Colonic mucosa (tissue), 4 donors: ENCODE measurements around the gene PTH. TPM values are rescaled to one million over a fixed set of nuclear protein-coding genes. Genes with fewer than 3 reads are reported as not detected.

ENCODE experiments used
- DNase-seq: peaks from one replicate; pipeline ENCODE4 v3.0.0-alpha.2; 2020
- H3K27ac ChIP-seq: fragments of 200-600 bp; one replicate; pipeline ENCODE4 v1.8.0; 2021
- H3K27me3 ChIP-seq: fragments of 200-600 bp; one replicate; pipeline ENCODE4 v1.8.0; 2021
- H3K36me3 ChIP-seq: fragments of 200-600 bp; one replicate; pipeline ENCODE4 v1.8.0; 2021
- H3K4me1 ChIP-seq: fragments of 200-600 bp; one replicate; pipeline ENCODE4 v1.8.0; 2021; ENCODE audit warnings: mild to moderate bottlenecking
- H3K4me3 ChIP-seq: fragments of 200-600 bp; one replicate; pipeline ENCODE4 v1.8.0; 2021
- H3K9ac ChIP-seq, 2 donors: one replicate each; pipeline ENCODE4 v1.7.0; 2013; ENCODE audit warnings: control low read depth in 2 of 2, low read depth in 2 of 2, low read length in 2 of 2
- H3K9me3 ChIP-seq: fragments of 200-600 bp; one replicate; pipeline ENCODE4 v1.8.0; 2021
- CTCF ChIP-seq: fragments of 200-600 bp; IDR thresholded peaks from one replicate; pipeline ENCODE4 v1.8.0; 2022; ENCODE audit warnings: antibody characterized with exemption, mild to moderate bottlenecking
- intact Hi-C: fragments of 100-400 bp; cut with DNase I; formaldehyde crosslinking; loops from one replicate; pipeline ENCODE4 v1.14.1; 2022
- total RNA-seq, 2 donors: library from RNA; stranded (reverse); fragmentation: NEBNext Ultra II Directional in 1 of 2; extraction: Animal tissue kit (Norgen Biotek cat#: 25700) in 1 of 2; gene quantifications; one replicate each; pipeline ENCODE4 v1.2.1, GENCODE V29; 2021
- donor health status: healthy.
- donor health status: DM: no; HTN: no; CAD: no.
- donor health status: DM: no; HTN: no; CAD: no.

The PTH gene
- total RNA-seq, 2 donors from 2014 or later = not detected

- TF ChIP-seq CTCF = no peak
- intact Hi-C loops = no loop called here
- H3K27me3 ChIP-seq = no peaks in the 10 kb centered on the region
- H3K9ac ChIP-seq = no peak overlapping the region
- no peaks in the 10 kb centered on the region for H3K4me1 ChIP-seq
- no peaks in the 10 kb centered on the region for H3K36me3 ChIP-seq
- H3K4me3 ChIP-seq = no peak overlapping the region
- DNase-seq = no peak
- no peaks in the 10 kb centered on the region for H3K9me3 ChIP-seq
- no peak overlapping the region for H3K27ac ChIP-seq
Observed at GRCh38 chr11:13479688-13480087, 16.1 kb downstream of the PTH start.

- Histone ChIP-seq H3K36me3 (no peaks in the 10 kb centered on the region), H3K9me3 (no peaks in the 10 kb centered on the region), H3K9ac (no peak overlapping the region), H3K4me3 (no peak overlapping the region), H3K27me3 (no peaks in the 10 kb centered on the region), H3K27ac (no peak overlapping the region), H3K4me1 (no peaks in the 10 kb centered on the region)
- intact Hi-C loops = no loop called here
- no peak for DNase-seq
- TF ChIP-seq CTCF = no peak
Observed at GRCh38 chr11:13475091-13475490, 20.7 kb downstream of the PTH start.

GRCh38 chr11:13473013-13473722 lies 22.6 kb downstream of the PTH start:
- DNase-seq = no peak
- H3K27me3 ChIP-seq = no peaks in the 10 kb centered on the region
- no peak overlapping the region for H3K4me3 ChIP-seq
- no peak overlapping the region for H3K9ac ChIP-seq
- no peaks in the 10 kb centered on the region for H3K9me3 ChIP-seq
- intact Hi-C loops = no loop called here
- H3K27ac ChIP-seq = no peak overlapping the region
- TF ChIP-seq CTCF = no peak
- H3K4me1 ChIP-seq = no peaks in the 10 kb centered on the region
- no peaks in the 10 kb centered on the region for H3K36me3 ChIP-seq

- no peak for DNase-seq
- TF ChIP-seq CTCF = no peak
- no peaks in the 10 kb centered on the region for H3K27me3 ChIP-seq
- intact Hi-C loops = loop anchor here (10.0 kb wide), 1 partner anchor 114 kb away; no protein-coding TSS in a partner anchor
- H3K9ac ChIP-seq = no peak overlapping the region
- no peak overlapping the region for H3K27ac ChIP-seq
- H3K4me3 ChIP-seq = no peak overlapping the region
- no peaks in the 10 kb centered on the region for H3K9me3 ChIP-seq
- H3K36me3 ChIP-seq = no peaks in the 10 kb centered on the region
- H3K4me1 ChIP-seq = no peaks in the 10 kb centered on the region
Observed at GRCh38 chr11:13468750-13469149, 27.0 kb downstream of the PTH start.

GRCh38 chr11:13465909-13466371 lies 29.9 kb downstream of the PTH start:
- H3K9me3 ChIP-seq = no peaks in the 10 kb centered on the region
- H3K27ac ChIP-seq = no peak overlapping the region
- H3K4me3 ChIP-seq = no peak overlapping the region
- peak; percentile 48 for TF ChIP-seq CTCF
- DNase-seq = no peak
- no peak overlapping the region for H3K9ac ChIP-seq
- no peaks in the 10 kb centered on the region for H3K27me3 ChIP-seq
- no peaks in the 10 kb centered on the region for H3K36me3 ChIP-seq
- H3K4me1 ChIP-seq = no peaks in the 10 kb centered on the region
- intact Hi-C loops = loop anchor here (10.0 kb wide), 1 partner anchor 111 kb away; no protein-coding TSS in a partner anchor
